Heart left ventricle (tissue), 13 donors: ENCODE measurements around the gene CDC14B.

Experiments used
- CTCF ChIP-seq, 12 donors: fragments of 200-600 bp; sonication (generic) in 4 of 12; IDR thresholded peaks; one replicate each; pipeline versions ENCODE4 v1.5.0 to v1.8.0; 2018 to 2022; ENCODE audit warnings: antibody characterized with exemption in 12 of 12, mild to moderate bottlenecking in 5 of 12
- POLR2A ChIP-seq, 2 donors: fragments of 450-650 bp; IDR thresholded peaks; one replicate each; pipeline ENCODE4 v1.6.1; 2017; ENCODE audit warnings: antibody characterized with exemption in 2 of 2, mild to moderate bottlenecking in 2 of 2, moderate library complexity in 2 of 2
- donor health status: ischemic (EF 13 %, LVEDD 7.1; RV severe dilation, severe dysfunction).
- donor health status: DM: no; HTN: yes; CAD: no.
- donor health status: DM: no; HTN: no; CAD: no.
- donor health status: ischemic (EF 25% LVEDD 6.9; RV normal size, moderate dysfunction).
- donor health status: ischemic (EF 25% LVEDD 5.7; RV mildly dilated, moderate dysfunction).
- donor health status: ischemic (EF 35%, LVEDD 5.7; RV mildly dilated, moderate dysfunction).
- donor health status: nonischemic (EF 11% LVEDD 7.7; RV severe dilation, severe dysfunction).
- donor health status: DM: yes; HTN: yes; CAD: no.
- donor health status: PGD.
- donor health status: ischemic (EF 29% LVEDD 5.4; RV normal size, mild dysfunction).
- donor health status: nonischemic (EF 23%, LVEDD 6.1; RV moderate dilation, normal function).

- TF ChIP-seq CTCF (IDR thresholded peaks at IDR 0.05) (no peak), POLR2A (IDR thresholded peaks at IDR 0.05) (no peak)
Observed at GRCh38 chr9:96557921-96558320, 61.7 kb downstream of the CDC14B start.
